GM12892 (cell line): Measurements from ENCODE around the gene ADGRL3.

ENCODE experiments used
- POLR2AphosphoS5 ChIP-seq: IDR thresholded peaks from 2 replicates; pipeline ENCODE4 v1.6.1; 2011; ENCODE audit warnings: low read depth, low read length, control low read depth
- TAF1 ChIP-seq: IDR thresholded peaks from 2 replicates; pipeline ENCODE4 v1.6.1; 2011; ENCODE audit warnings: low read depth, mild to moderate bottlenecking, control low read depth, low read length, borderline replicate concordance

DNA sequence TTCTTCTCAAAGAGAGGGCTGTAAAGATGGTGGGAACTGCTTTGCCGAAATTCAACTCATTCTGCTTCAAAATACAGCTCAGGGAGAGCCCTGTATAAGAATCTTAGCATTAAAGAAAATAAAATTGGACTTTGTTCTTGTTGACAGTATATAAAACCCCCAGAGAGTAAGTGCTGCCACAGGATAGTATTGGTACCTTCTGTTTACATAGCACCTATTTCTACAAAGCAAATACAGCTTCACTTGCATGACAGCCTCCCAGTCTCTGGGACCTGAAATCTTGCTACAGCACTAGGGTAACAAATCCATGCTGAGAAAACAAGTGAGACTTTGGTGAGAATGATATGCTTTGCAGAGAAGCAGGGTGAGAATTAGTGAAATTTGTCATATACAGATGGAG is 428.6 kb downstream of the ADGRL3 start:
- no peak for TF ChIP-seq TAF1
- TF ChIP-seq POLR2AphosphoS5 = no peak
